ENCODE data around the gene ALDH5A1. TPM values are rescaled to one million over a fixed set of nuclear protein-coding genes. Genes with fewer than 3 reads are reported as not detected.

ALDH5A1 gene
- total RNA-seq: 3.9 and 5.0 TPM in 2 replicates

DNA sequence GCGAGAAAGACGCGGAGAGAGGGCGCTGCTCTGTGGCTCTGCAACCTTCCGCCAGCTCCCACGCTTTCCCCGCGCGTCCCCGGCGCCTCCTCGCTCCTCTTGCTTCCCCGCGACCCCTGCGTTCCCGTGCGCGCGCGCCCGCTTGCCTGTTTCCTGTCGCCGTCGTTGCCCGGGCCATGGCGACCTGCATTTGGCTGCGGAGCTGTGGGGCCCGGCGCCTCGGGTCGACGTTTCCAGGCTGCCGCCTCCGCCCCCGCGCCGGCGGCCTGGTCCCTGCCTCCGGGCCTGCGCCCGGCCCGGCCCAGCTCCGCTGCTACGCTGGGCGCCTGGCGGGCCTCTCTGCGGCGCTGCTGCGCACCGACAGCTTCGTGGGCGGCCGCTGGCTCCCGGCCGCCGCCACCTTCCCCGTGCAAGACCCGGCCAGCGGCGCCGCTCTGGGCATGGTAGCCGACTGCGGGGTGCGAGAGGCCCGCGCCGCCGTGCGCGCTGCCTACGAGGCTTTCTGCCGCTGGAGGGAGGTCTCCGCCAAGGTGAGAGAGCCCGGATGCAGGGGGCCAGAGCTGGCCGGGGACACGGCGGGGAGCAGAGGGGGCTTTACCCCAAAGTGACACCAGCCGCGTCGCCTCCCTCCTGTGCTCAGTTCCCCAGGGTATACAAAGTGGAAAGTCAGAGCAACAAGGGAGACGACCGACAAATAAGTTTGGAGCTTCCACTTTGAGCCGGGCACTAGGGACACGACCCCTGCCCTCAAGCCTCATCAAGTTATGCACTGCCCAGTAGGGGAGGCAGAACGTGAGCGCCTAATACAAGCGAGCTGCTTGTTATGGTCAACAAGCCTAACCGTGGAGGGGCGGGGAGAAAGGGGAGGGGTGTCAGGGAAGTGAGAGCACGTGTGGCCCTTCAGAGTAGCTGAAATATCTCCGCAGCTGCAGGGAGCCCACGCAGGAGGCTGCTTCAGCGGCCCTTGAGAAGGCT is at the start of gene ALDH5A1:
Gene ALDH5A1, plus strand, starts transcription at position 149 of the 975 bp plus-strand sequence. Its CDS starts 28 bp downstream, at position 177.

DNA sequence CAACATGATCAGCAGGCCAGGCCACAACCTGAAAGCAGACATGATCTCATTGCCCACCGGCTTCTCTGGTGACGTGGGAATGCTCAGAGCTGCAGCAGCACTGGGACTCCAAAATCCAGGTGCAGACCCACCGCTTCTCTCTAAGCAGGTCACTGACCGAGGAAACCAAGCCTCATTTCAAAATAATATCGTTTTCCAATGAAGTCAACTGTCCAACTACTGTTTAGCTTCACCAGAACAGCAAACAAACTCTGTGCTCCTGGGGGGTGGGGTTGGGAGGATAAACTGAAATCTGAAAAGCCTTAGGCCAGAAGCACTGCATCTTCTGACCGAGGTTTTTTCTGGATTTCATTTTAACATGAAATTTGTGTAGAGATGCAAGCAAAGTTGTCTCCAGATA is 5.3 kb upstream of the ALDH5A1 start, which contains the start of gene GPLD1:
Gene GPLD1, minus strand, starts transcription at position 109 of the 400 bp plus-strand sequence. Its CDS starts 67 bp downstream, at position 42.

Other genes with a start within 250 kb of the ALDH5A1 start
- not detected in 2 replicates for gene DCDC2, start 136.9 kb upstream of the ALDH5A1 start, total RNA-seq
- 20.4 and 21.4 TPM in 2 replicates for gene MRS2, start 92.0 kb upstream of the ALDH5A1 start, total RNA-seq
- gene GPLD1, start 5.4 kb upstream of the ALDH5A1 start, total RNA-seq: 2.2 and 2.7 TPM in 2 replicates
- gene KIAA0319, start 151.2 kb downstream of the ALDH5A1 start, total RNA-seq: under 0.01 and 0.13 TPM in 2 replicates
- gene TDP2, start 171.9 kb downstream of the ALDH5A1 start, total RNA-seq: 43.6 and 47.8 TPM in 2 replicates
- gene ACOT13, start 172.1 kb downstream of the ALDH5A1 start, total RNA-seq: 15.0 and 15.1 TPM in 2 replicates
- 190 and 231 TPM in 2 replicates for gene C6orf62, start 224.2 kb downstream of the ALDH5A1 start, total RNA-seq

Measured in articular chondrocyte of knee joint (primary cell).